ENCODE data around the gene BTG3. TPM values are rescaled to one million over a fixed set of nuclear protein-coding genes. Genes with fewer than 3 reads are reported as not detected.

Gene BTG3
- total RNA-seq, 1 experiment from 2014 or later = 7.1 TPM

- H3K4me3 ChIP-seq (ENCODE audit: low read length) = peak overlapping the region; percentile 69
- peaks cover 22% of the 10 kb centered on the region for H3K79me2 ChIP-seq (ENCODE audit: low read length)
- peak; percentile 69 for DNase-seq
- H3K27ac ChIP-seq (ENCODE audit: low read length) = peak overlapping the region; percentile 12
- peak overlapping the region; percentile 38 for H3K9ac ChIP-seq (ENCODE audit: low read length)
- H4K20me1 ChIP-seq (ENCODE audit: low read length) = no peaks in the 10 kb centered on the region
- H3K36me3 ChIP-seq (ENCODE audit: low read depth, low read length) = no peaks in the 10 kb centered on the region
- intact Hi-C loops (cut with micrococcal nuclease) = loop anchor here (1.0 kb wide), 1 partner anchor 208 kb away; the partner anchor contains the start of gene C21orf91
- H2AFZ ChIP-seq (ENCODE audit: low read length) = peak overlapping the region; percentile 73
- H3K4me2 ChIP-seq (ENCODE audit: low read length) = peak overlapping the region; percentile 84
- no peaks in the 10 kb centered on the region for H3F3A ChIP-seq (ENCODE audit: low read length, unreplicated experiment)
- H3K27me3 ChIP-seq (ENCODE audit: low read length) = no peaks in the 10 kb centered on the region; the same call in 1 of the 2 replicates
- TF ChIP-seq CTCF (conservative IDR thresholded peaks at IDR 0.05; ENCODE audit: low read depth, low read length) (no peak), EZH2 (IDR thresholded peaks at IDR 0.05; ENCODE audit: low read length, unreplicated experiment) (no peak)
- ChIA-PET POLR2A (ENCODE audit: unreplicated experiment) (no interaction called here), CTCF (interaction anchor here (0.6 kb wide), 1 partner anchor 224 kb away, joined by 3 read pairs; no protein-coding TSS in a partner anchor)
- no peaks in the 10 kb centered on the region for H3K9me3 ChIP-seq (ENCODE audit: low read length)
- peaks cover 21% of the 10 kb centered on the region for H3K4me1 ChIP-seq (ENCODE audit: insufficient read depth, low read length)
- H3K9me2 ChIP-seq (replicated peaks; ENCODE audit: low read length) = no peaks in the 10 kb centered on the region
- TSS peak; percentile 79 for BruUV-seq (replicated peaks)
- peak; percentile 49 for ATAC-seq
Observed at GRCh38 chr21:17611414-17612022, 1.2 kb downstream of the BTG3 start.

DNA sequence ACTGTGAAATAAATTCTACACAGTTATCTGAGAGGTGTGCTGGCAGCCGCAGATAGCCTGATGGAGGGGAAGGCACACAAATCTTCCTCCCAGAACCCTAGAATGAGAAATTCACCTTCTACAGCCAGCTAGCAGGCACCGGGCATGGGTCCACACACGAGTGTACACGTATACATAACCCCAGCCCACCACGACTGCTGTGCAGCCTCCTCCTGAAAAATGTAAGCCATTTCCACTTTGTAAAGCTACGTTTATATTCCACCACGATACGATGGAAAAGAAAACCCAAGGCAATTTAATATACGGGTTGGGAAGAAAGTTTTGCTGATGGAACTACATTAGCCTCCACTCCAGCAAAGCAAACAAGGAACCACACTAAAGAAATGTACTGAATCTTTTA, 1.8 kb downstream of the BTG3 start:
- Histone ChIP-seq H4K20me1 (ENCODE audit: low read length) (no peaks in the 10 kb centered on the region), H3K4me1 (ENCODE audit: insufficient read depth, low read length) (peaks cover 21% of the 10 kb centered on the region), H3K9me2 (replicated peaks; ENCODE audit: low read length) (no peaks in the 10 kb centered on the region), H3F3A (ENCODE audit: low read length, unreplicated experiment) (no peaks in the 10 kb centered on the region), H3K9me3 (ENCODE audit: low read length) (no peaks in the 10 kb centered on the region), H3K36me3 (ENCODE audit: low read depth, low read length) (no peaks in the 10 kb centered on the region), H3K27me3 (ENCODE audit: low read length) (no peaks in the 10 kb centered on the region; the same call in 1 of the 2 replicates), H3K4me3 (ENCODE audit: low read length) (peak overlapping the region; percentile 69), H2AFZ (ENCODE audit: low read length) (peak overlapping the region; percentile 73), H3K4me2 (ENCODE audit: low read length) (peak overlapping the region; percentile 84), H3K9ac (ENCODE audit: low read length) (peak overlapping the region; percentile 38; the same call in 1 of the 2 replicates), H3K27ac (ENCODE audit: low read length) (peak overlapping the region; percentile 12), H3K79me2 (ENCODE audit: low read length) (peaks cover 22% of the 10 kb centered on the region)
- BruUV-seq (replicated peaks) = no TSS peak
- no peak for DNase-seq
- intact Hi-C loops (cut with micrococcal nuclease) = loop anchor here (1.0 kb wide), 1 partner anchor 208 kb away; the partner anchor contains the start of gene C21orf91
- TF ChIP-seq CTCF (conservative IDR thresholded peaks at IDR 0.05; ENCODE audit: low read depth, low read length) (no peak), EZH2phosphoT487 (IDR thresholded peaks at IDR 0.05; ENCODE audit: borderline replicate concordance, low read length) (no peak), EZH2 (IDR thresholded peaks at IDR 0.05; ENCODE audit: low read length, unreplicated experiment) (no peak)
- ChIA-PET POLR2A (ENCODE audit: unreplicated experiment) (no interaction called here), CTCF (interaction anchor here (0.7 kb wide), 1 partner anchor 870 kb away, joined by 3 read pairs; no protein-coding TSS in a partner anchor)
- peak; percentile 4 for ATAC-seq

GRCh38 chr21:17609681-17610080, 3.0 kb downstream of the BTG3 start:
- ATAC-seq (no peak), DNase-seq (no peak)
- TF ChIP-seq EZH2 (IDR thresholded peaks at IDR 0.05; ENCODE audit: low read length, unreplicated experiment) (no peak), EZH2phosphoT487 (IDR thresholded peaks at IDR 0.05; ENCODE audit: borderline replicate concordance, low read length) (no peak), CTCF (conservative IDR thresholded peaks at IDR 0.05; ENCODE audit: low read depth, low read length) (no peak)
- Histone ChIP-seq H3K4me2 (ENCODE audit: low read length) (no peak overlapping the region), H3K4me3 (ENCODE audit: low read length) (no peak overlapping the region), H3K4me1 (ENCODE audit: insufficient read depth, low read length) (peaks cover 21% of the 10 kb centered on the region), H3F3A (ENCODE audit: low read length, unreplicated experiment) (no peaks in the 10 kb centered on the region), H3K9ac (ENCODE audit: low read length) (no peak overlapping the region), H3K36me3 (ENCODE audit: low read depth, low read length) (0 out of 2 replicates have a peak, but pooled peaks cover under 1% of the 10 kb centered on the region), H2AFZ (ENCODE audit: low read length) (no peak overlapping the region), H3K79me2 (ENCODE audit: low read length) (peaks cover 22% of the 10 kb centered on the region), H3K27me3 (ENCODE audit: low read length) (no peaks in the 10 kb centered on the region; the same call in 1 of the 2 replicates), H3K9me3 (ENCODE audit: low read length) (no peaks in the 10 kb centered on the region), H3K9me2 (replicated peaks; ENCODE audit: low read length) (no peaks in the 10 kb centered on the region), H4K20me1 (ENCODE audit: low read length) (no peaks in the 10 kb centered on the region), H3K27ac (ENCODE audit: low read length) (no peak overlapping the region)
- POLR2A ChIA-PET (ENCODE audit: unreplicated experiment) = no interaction called here
- intact Hi-C loops (cut with micrococcal nuclease) = no loop called here
- no TSS peak for BruUV-seq (replicated peaks)
- CTCF ChIA-PET = no interaction called here
